Liver (tissue), 9 donors: Measurements from ENCODE around the gene LHFPL2. TPM values are rescaled to one million over a fixed set of nuclear protein-coding genes. Genes with fewer than 3 reads are reported as not detected.
A peak's percentile ranks its signal among the peaks of the same experiment; 100 is the strongest.

ENCODE experiments used
- DNase-seq: peaks from one replicate; pipeline ENCODE4 v3.0.0-alpha.2; 2017; ENCODE audit warnings: low spot score
- H3K27ac ChIP-seq, 2 donors: one replicate each; pipeline ENCODE4 v1.7.0; 2013; ENCODE audit warnings: inconsistent platforms in 2 of 2, low read length in 2 of 2, control low read depth in 1 of 2, low read depth in 1 of 2, mild to moderate bottlenecking in 1 of 2
- H3K27me3 ChIP-seq, 4 donors: one replicate each; pipeline versions ENCODE4 v1.6.1 to v1.7.0; 2013; ENCODE audit warnings: low read length in 3 of 4, inconsistent platforms in 1 of 4, mild to moderate bottlenecking in 1 of 4, moderate library complexity in 1 of 4; ENCODE audit not compliant: control insufficient read depth in 4 of 4, insufficient read depth in 4 of 4
- H3K36me3 ChIP-seq, 4 donors: one replicate each; pipeline versions ENCODE4 v1.6.1 to v1.7.0; 2013; ENCODE audit warnings: low read length in 3 of 4, mild to moderate bottlenecking in 3 of 4, low read depth in 1 of 4, moderate library complexity in 1 of 4; ENCODE audit not compliant: control insufficient read depth in 4 of 4, insufficient read depth in 3 of 4
- H3K4me1 ChIP-seq, 4 donors: one replicate each; pipeline versions ENCODE4 v1.6.1 to v1.7.0; 2013; ENCODE audit warnings: low read length in 3 of 4, mild to moderate bottlenecking in 3 of 4, moderate library complexity in 1 of 4; ENCODE audit not compliant: control insufficient read depth in 4 of 4, insufficient read depth in 4 of 4
- H3K4me3 ChIP-seq, 3 donors: one replicate each; pipeline versions ENCODE4 v1.6.1 to v1.7.0; 2013; ENCODE audit warnings: low read length in 3 of 3, control low read depth in 1 of 3, low read depth in 1 of 3, mild to moderate bottlenecking in 1 of 3
- H3K9ac ChIP-seq, 2 donors: one replicate each; pipeline ENCODE4 v1.7.0; 2013; ENCODE audit warnings: low read length in 2 of 2, mild to moderate bottlenecking in 2 of 2, moderate library complexity in 2 of 2, control low read depth in 1 of 2, low read depth in 1 of 2
- H3K9me3 ChIP-seq, 4 donors: one replicate each; pipeline versions ENCODE4 v1.6.1 to v1.7.0; 2013; ENCODE audit warnings: low read length in 3 of 4; ENCODE audit not compliant: control insufficient read depth in 4 of 4
- EGR1 ChIP-seq, 2 donors: IDR thresholded peaks; 2 replicates each; pipeline ENCODE4 v1.6.1; 2016 to 2018; ENCODE audit warnings: antibody characterized with exemption in 2 of 2, low read depth in 2 of 2
- FOXA1 ChIP-seq: IDR thresholded peaks from 2 replicates; pipeline ENCODE4 v1.6.1; 2016; ENCODE audit warnings: antibody characterized with exemption
- GABPA ChIP-seq, 2 donors: IDR thresholded peaks in 1 of 2; conservative IDR thresholded peaks in 1 of 2; 2 replicates each; pipeline ENCODE4 v1.6.1; 2016; ENCODE audit warnings: antibody characterized with exemption in 2 of 2, mild to moderate bottlenecking in 1 of 2, moderate library complexity in 1 of 2
- HNF4A ChIP-seq, 2 donors: conservative IDR thresholded peaks; 2 replicates each; pipeline ENCODE4 v1.6.1; 2016; ENCODE audit warnings: antibody characterized with exemption in 2 of 2, mild to moderate bottlenecking in 2 of 2
- HNF4G ChIP-seq: IDR thresholded peaks from 2 replicates; pipeline ENCODE4 v1.6.1; 2016; ENCODE audit warnings: antibody characterized with exemption
- NR2F2 ChIP-seq: IDR thresholded peaks from 2 replicates; pipeline ENCODE4 v1.6.1; 2016; ENCODE audit warnings: antibody characterized with exemption
- RAD21 ChIP-seq, 2 donors: IDR thresholded peaks; 2 replicates each; pipeline ENCODE4 v1.6.1; 2016; ENCODE audit warnings: antibody characterized with exemption in 2 of 2, mild to moderate bottlenecking in 2 of 2
- TAF1 ChIP-seq: conservative IDR thresholded peaks from 2 replicates; pipeline ENCODE4 v1.6.1; 2016; ENCODE audit warnings: antibody characterized with exemption, mild to moderate bottlenecking
- YY1 ChIP-seq: IDR thresholded peaks from 2 replicates; pipeline ENCODE4 v1.6.1; 2016; ENCODE audit warnings: antibody characterized with exemption, mild to moderate bottlenecking
- WGBS: extraction: QIAGEN DNeasy Blood & Tissue Kit; methylation state at CpG from one replicate; pipeline ENCODE4 v1.1.7; 2013; 5-methylcytosine and 5-hydroxymethylcytosine counted together
- polyA plus RNA-seq, 2 donors: library from polyadenylated mRNA; stranded (reverse) in 1 of 2; unstranded in 1 of 2; fragments of 200-250 nt in 1 of 2; fragments of >200 nt in 1 of 2; fragmentation: Nextera tagmentation in 1 of 2; extraction: Ambion mirVana in 1 of 2; gene quantifications; one replicate each; pipeline versions ENCODE4 v1.2.1 to v1.2.3, GENCODE V29; 2013 to 2015
- total RNA-seq, 2 donors: library from RNA; depleted of rRNA; stranded (reverse); fragments of >200 nt; gene quantifications; one replicate each; pipeline ENCODE4 v1.2.3, GENCODE V29; 2014
- TF ChIP-seq, protein P1 (sequence below): fragments of 150-350 bp; IDR thresholded peaks from 2 replicates; pipeline ENCODE4 v1.5.1; 2017; ENCODE audit warnings: improper control_type of control experiment, low read depth, low read length; ENCODE audit not compliant: missing input control
- TF ChIP-seq, protein P2 (sequence below): IDR thresholded peaks from 2 replicates; pipeline ENCODE4 v1.6.1; 2016; ENCODE audit warnings: antibody characterized with exemption, mild to moderate bottlenecking
- donor health status: healthy.
- donor health status: healthy.
- donor health status: healthy.
- donor health status: healthy.
- donor health status: healthy.

LHFPL2 gene
- total and polyA plus RNA-seq, 4 donors = 1.6 to 9.4 (median 5.6) TPM

- TF ChIP-seq, protein P1, sequence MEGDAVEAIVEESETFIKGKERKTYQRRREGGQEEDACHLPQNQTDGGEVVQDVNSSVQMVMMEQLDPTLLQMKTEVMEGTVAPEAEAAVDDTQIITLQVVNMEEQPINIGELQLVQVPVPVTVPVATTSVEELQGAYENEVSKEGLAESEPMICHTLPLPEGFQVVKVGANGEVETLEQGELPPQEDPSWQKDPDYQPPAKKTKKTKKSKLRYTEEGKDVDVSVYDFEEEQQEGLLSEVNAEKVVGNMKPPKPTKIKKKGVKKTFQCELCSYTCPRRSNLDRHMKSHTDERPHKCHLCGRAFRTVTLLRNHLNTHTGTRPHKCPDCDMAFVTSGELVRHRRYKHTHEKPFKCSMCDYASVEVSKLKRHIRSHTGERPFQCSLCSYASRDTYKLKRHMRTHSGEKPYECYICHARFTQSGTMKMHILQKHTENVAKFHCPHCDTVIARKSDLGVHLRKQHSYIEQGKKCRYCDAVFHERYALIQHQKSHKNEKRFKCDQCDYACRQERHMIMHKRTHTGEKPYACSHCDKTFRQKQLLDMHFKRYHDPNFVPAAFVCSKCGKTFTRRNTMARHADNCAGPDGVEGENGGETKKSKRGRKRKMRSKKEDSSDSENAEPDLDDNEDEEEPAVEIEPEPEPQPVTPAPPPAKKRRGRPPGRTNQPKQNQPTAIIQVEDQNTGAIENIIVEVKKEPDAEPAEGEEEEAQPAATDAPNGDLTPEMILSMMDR = peak; percentile 14
- no peak for TF ChIP-seq HNF4G
- no peak for TF ChIP-seq FOXA1
Observed at GRCh38 chr5:78533356-78533755, 115.2 kb downstream of the LHFPL2 start (continued).

GRCh38 chr5:78530342-78531096, 118.1 kb downstream of the LHFPL2 start:
- no peak overlapping the region for H3K9ac ChIP-seq
- no peak overlapping the region for H3K27ac ChIP-seq
- no peak for DNase-seq
- no peaks in the 10 kb centered on the region for H3K4me1 ChIP-seq
- no peaks in the 10 kb centered on the region for H3K36me3 ChIP-seq
- H3K27me3 ChIP-seq = peaks cover 0 to 2% (median 0%) of the 10 kb centered on the region in 4 donors
- H3K4me3 ChIP-seq = no peak overlapping the region
- TF ChIP-seq NR2F2 (no peak), HNF4A (conservative IDR thresholded peaks at IDR 0.05) (no peak), FOXA1 (no peak), TAF1 (no peak)
- TF ChIP-seq, protein P2, sequence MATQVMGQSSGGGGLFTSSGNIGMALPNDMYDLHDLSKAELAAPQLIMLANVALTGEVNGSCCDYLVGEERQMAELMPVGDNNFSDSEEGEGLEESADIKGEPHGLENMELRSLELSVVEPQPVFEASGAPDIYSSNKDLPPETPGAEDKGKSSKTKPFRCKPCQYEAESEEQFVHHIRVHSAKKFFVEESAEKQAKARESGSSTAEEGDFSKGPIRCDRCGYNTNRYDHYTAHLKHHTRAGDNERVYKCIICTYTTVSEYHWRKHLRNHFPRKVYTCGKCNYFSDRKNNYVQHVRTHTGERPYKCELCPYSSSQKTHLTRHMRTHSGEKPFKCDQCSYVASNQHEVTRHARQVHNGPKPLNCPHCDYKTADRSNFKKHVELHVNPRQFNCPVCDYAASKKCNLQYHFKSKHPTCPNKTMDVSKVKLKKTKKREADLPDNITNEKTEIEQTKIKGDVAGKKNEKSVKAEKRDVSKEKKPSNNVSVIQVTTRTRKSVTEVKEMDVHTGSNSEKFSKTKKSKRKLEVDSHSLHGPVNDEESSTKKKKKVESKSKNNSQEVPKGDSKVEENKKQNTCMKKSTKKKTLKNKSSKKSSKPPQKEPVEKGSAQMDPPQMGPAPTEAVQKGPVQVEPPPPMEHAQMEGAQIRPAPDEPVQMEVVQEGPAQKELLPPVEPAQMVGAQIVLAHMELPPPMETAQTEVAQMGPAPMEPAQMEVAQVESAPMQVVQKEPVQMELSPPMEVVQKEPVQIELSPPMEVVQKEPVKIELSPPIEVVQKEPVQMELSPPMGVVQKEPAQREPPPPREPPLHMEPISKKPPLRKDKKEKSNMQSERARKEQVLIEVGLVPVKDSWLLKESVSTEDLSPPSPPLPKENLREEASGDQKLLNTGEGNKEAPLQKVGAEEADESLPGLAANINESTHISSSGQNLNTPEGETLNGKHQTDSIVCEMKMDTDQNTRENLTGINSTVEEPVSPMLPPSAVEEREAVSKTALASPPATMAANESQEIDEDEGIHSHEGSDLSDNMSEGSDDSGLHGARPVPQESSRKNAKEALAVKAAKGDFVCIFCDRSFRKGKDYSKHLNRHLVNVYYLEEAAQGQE = no peak
- WGBS = 62% methylated on average over 3 of the region's 3 CpGs
- no peaks in the 10 kb centered on the region for H3K9me3 ChIP-seq

- H3K9ac ChIP-seq = no peak overlapping the region
Observed at GRCh38 chr5:78527925-78528324, 120.6 kb downstream of the LHFPL2 start.

More at GRCh38 chr5:78527925-78528324, 120.6 kb downstream of the LHFPL2 start:
- DNase-seq = no peak
- WGBS = 93% methylated on average over 3 of the region's 3 CpGs
- H3K4me1 ChIP-seq = no peaks in the 10 kb centered on the region
- TF ChIP-seq GABPA (IDR thresholded peaks at IDR 0.05 in 1 of 2, conservative IDR thresholded peaks at IDR 0.05 in 1 of 2) (no peak), RAD21 (IDR thresholded peaks at IDR 0.05) (no peak), YY1 (no peak), EGR1 (IDR thresholded peaks at IDR 0.05; ENCODE audit: low read depth in 2 of 2) (no peak), HNF4A (conservative IDR thresholded peaks at IDR 0.05) (no peak), FOXA1 (no peak)
- H3K36me3 ChIP-seq = no peaks in the 10 kb centered on the region
- no peak overlapping the region for H3K4me3 ChIP-seq
- peaks cover 0 to 2% (median 0%) of the 10 kb centered on the region in 4 donors for H3K27me3 ChIP-seq
- H3K27ac ChIP-seq = peak overlapping the region; percentile 51 to 68
- H3K9me3 ChIP-seq = no peaks in the 10 kb centered on the region
